Activated naive CD4-positive, alpha-beta T cell treated with anti-CD3 and anti-CD28 coated beads, Interleukin-2, amount 10 ng/mL, durations not matched to agents 7 days and 5 days (primary cell): ENCODE results near the gene AMPH.

Experiments used
- CTCF ChIA-PET: fragments of 350-600 bp; sonication (Branson Sonifier 250); formaldehyde crosslinking; loops from one replicate; lab custom pipeline; 2021; ENCODE audit warnings: antibody characterized with exemption; lab: Charles Lee
- DNase-seq: peaks from one replicate; pipeline ENCODE4 v3.0.0-alpha.2; 2020
- H3K27ac Mint-ChIP-seq: one replicate; pipeline ENCODE4 v1.8.0; 2021; ENCODE audit warnings: mild to moderate bottlenecking, moderate library complexity, mixed read lengths
- H3K27me3 Mint-ChIP-seq: one replicate; pipeline ENCODE4 v1.8.0; 2021; ENCODE audit warnings: mild to moderate bottlenecking, mixed read lengths
- H3K36me3 Mint-ChIP-seq: one replicate; pipeline ENCODE4 v1.8.0; 2021; ENCODE audit warnings: mixed read lengths
- H3K4me1 Mint-ChIP-seq: one replicate; pipeline ENCODE4 v1.8.0; 2021; ENCODE audit warnings: mixed read lengths
- H3K4me3 Mint-ChIP-seq: one replicate; pipeline ENCODE4 v1.8.0; 2021; ENCODE audit warnings: mild to moderate bottlenecking, moderate library complexity, mixed read lengths
- H3K9me3 Mint-ChIP-seq: one replicate; pipeline ENCODE4 v1.8.0; 2021; ENCODE audit warnings: mixed read lengths

Gene AMPH

GRCh38 chr7:38658921-38659320 lies 27.7 kb upstream of the AMPH start:
- Mint-ChIP-seq H3K4me1 (no peaks in the 10 kb centered on the region), H3K4me3 (no peak overlapping the region), H3K9me3 (no peaks in the 10 kb centered on the region), H3K27ac (no peak overlapping the region), H3K36me3 (no peaks in the 10 kb centered on the region), H3K27me3 (peaks cover 22% of the 10 kb centered on the region)
- CTCF ChIA-PET, result interaction anchor here (1.4 to 3.6 kb wide), 7 partner anchors 27 to 262 kb away, joined by 3 to 31 read pairs (median 6); partner anchors contain the start of gene AMPH
- no peak for DNase-seq

DNA sequence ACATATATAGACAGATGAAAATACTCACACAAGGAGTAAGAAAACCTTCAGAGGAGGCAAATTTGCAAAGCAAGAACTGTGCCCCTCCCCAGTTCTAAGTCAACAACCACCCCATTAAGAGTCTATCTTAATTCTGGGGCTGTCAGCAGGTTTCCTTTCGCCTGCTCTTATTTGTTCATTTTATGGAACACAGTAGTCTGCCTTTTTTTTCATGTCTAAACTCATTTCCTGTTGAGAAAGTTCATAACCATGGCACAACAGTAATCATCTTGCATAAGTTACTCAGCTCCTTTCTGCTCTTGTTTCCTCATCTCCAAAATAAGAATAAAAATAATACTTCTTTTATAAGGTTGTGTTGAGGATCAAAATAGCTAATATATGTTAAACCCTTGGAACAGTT lies 25.8 kb upstream of the AMPH start:
- Mint-ChIP-seq H3K4me3 (no peak overlapping the region), H3K9me3 (no peaks in the 10 kb centered on the region), H3K27me3 (peaks cover 22% of the 10 kb centered on the region), H3K27ac (no peak overlapping the region), H3K36me3 (no peaks in the 10 kb centered on the region), H3K4me1 (no peaks in the 10 kb centered on the region)
- CTCF ChIA-PET, result no interaction called here
- no peak for DNase-seq

- Mint-ChIP-seq H3K36me3 (no peaks in the 10 kb centered on the region), H3K4me3 (no peak overlapping the region), H3K27me3 (peaks cover 22% of the 10 kb centered on the region), H3K9me3 (no peaks in the 10 kb centered on the region), H3K4me1 (no peaks in the 10 kb centered on the region), H3K27ac (no peak overlapping the region)
- CTCF ChIA-PET, result interaction anchor here (1.8 kb wide), 1 partner anchor 257 kb away, joined by 6 read pairs; no protein-coding TSS in a partner anchor
- DNase-seq, result no peak
These were observed 24.9 kb upstream of the AMPH start for GRCh38 chr7:38655833-38656774.

GRCh38 chr7:38637957-38638356 lies 6.8 kb upstream of the AMPH start:
- Mint-ChIP-seq H3K4me1 (no peaks in the 10 kb centered on the region), H3K9me3 (no peaks in the 10 kb centered on the region), H3K4me3 (no peak overlapping the region), H3K27ac (no peak overlapping the region), H3K27me3 (peaks cover 15% of the 10 kb centered on the region), H3K36me3 (no peaks in the 10 kb centered on the region)
- CTCF ChIA-PET, result no interaction called here
- no peak for DNase-seq

DNA sequence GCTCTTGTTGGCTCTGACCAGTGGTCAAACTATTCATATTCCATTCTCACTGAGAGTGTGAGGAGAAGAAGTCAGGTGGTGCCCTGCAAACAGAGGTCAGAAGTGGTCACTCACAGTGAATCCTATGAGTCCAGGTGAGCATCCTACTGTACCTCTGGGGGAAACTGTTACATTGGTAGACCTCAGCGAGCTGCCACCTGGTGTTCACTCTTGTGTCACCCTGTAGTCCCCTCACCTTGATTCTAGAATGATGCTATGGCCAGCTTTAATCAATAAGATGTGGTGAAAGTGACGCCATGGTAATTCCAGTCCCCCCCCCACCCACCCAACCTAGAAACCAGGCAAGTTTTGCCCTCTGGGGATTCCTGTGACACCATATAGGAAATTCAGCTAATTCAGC lies 1.2 kb upstream of the AMPH start:
- H3K4me3 Mint-ChIP-seq, result no peak overlapping the region
- H3K27ac Mint-ChIP-seq, result no peak overlapping the region
- peaks cover 8% of the 10 kb centered on the region for H3K4me1 Mint-ChIP-seq
- CTCF ChIA-PET, result interaction anchor here (0.8 to 2.4 kb wide), 3 partner anchors 27 to 233 kb away, joined by 3 to 12 read pairs (median 3); no protein-coding TSS in a partner anchor
- no peak for DNase-seq
- H3K27me3 Mint-ChIP-seq, result peaks cover 58% of the 10 kb centered on the region
- no peaks in the 10 kb centered on the region for H3K36me3 Mint-ChIP-seq
- H3K9me3 Mint-ChIP-seq, result no peaks in the 10 kb centered on the region

GRCh38 chr7:38629651-38630510 lies 1.3 kb downstream of the AMPH start:
- no peak overlapping the region for H3K4me3 Mint-ChIP-seq

DNA sequence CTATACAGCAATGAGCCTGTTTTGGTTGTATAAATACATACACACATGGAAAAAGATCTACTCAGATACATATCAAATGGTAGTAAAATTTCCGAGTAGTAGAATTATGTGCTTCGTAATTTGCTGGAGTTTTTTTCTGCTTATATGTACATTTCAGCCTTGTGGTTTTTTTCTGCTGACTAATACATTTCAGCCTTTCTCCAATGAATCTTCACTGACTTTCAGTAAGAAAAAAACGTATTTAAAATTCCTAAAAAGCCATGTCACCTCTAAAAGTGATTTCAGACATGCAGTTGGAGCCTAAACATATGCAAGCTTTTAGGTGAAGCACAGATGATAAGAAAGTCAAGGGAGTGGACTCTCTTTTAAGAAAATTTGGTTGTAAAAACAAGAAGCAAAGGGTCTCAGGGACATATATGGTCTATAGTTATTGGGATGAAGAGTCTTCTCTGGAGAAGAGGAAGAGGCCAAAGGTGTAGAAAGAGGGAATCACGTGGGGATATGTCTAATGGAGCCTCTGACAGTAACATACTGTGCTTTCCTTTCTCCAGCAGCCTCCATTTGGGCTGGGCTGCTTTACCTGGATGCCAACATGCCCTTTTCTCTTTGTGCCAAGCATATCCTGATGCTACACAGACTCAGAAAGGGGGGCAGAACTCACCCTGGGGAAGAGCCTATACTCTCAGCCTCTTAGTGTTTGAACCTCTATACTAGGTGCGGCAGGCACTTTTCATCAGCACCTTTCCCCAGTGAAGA lies 2.4 kb downstream of the AMPH start:
- Mint-ChIP-seq H3K36me3 (no peaks in the 10 kb centered on the region), H3K9me3 (peaks cover 6% of the 10 kb centered on the region), H3K27me3 (peaks cover 56% of the 10 kb centered on the region), H3K4me3 (no peak overlapping the region), H3K4me1 (peaks cover 8% of the 10 kb centered on the region), H3K27ac (no peak overlapping the region)
- no peak for DNase-seq
- CTCF ChIA-PET, result no interaction called here

More at GRCh38 chr7:38629651-38630510, 1.3 kb downstream of the AMPH start:
- H3K36me3 Mint-ChIP-seq, result no peaks in the 10 kb centered on the region
- CTCF ChIA-PET, result interaction anchor here (1.7 kb wide), 1 partner anchor 30 kb away, joined by 6 read pairs; no protein-coding TSS in a partner anchor
- peaks cover 8% of the 10 kb centered on the region for H3K4me1 Mint-ChIP-seq
- H3K27me3 Mint-ChIP-seq, result peaks cover 57% of the 10 kb centered on the region
- DNase-seq, result no peak
- H3K27ac Mint-ChIP-seq, result no peak overlapping the region
- peaks cover 5% of the 10 kb centered on the region for H3K9me3 Mint-ChIP-seq

GRCh38 chr7:38625866-38626265 lies 5.3 kb downstream of the AMPH start:
- H3K9me3 Mint-ChIP-seq, result peaks cover 6% of the 10 kb centered on the region
- H3K27ac Mint-ChIP-seq, result no peak overlapping the region
- CTCF ChIA-PET, result no interaction called here
- H3K4me1 Mint-ChIP-seq, result peaks cover 4% of the 10 kb centered on the region
- peaks cover 27% of the 10 kb centered on the region for H3K27me3 Mint-ChIP-seq
- no peak for DNase-seq
- no peak overlapping the region for H3K4me3 Mint-ChIP-seq
- H3K36me3 Mint-ChIP-seq, result no peaks in the 10 kb centered on the region

DNA sequence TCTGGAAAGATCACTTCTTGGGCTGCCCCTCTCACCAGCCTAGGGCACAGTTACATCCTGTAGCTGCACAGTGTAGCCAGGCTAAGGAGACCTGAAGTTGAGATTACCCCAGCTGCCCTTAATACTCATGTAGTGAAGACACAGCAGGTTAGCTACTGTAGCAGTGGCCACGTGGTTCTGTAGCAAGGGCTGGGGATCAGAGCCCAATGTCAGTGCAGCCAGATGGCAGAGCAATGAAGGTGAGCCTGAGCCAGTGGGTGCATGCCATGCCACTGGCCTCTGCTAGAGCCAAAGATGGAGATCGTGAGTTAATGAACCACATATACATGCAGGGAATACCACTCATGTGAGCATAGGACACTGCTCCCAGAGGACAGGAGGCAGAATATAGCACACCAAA lies 15.5 kb downstream of the AMPH start:
- Mint-ChIP-seq H3K27me3 (peaks cover 3% of the 10 kb centered on the region), H3K36me3 (no peaks in the 10 kb centered on the region), H3K27ac (no peak overlapping the region), H3K9me3 (no peaks in the 10 kb centered on the region), H3K4me1 (no peaks in the 10 kb centered on the region), H3K4me3 (no peak overlapping the region)
- CTCF ChIA-PET, result interaction anchor here (0.9 kb wide), 1 partner anchor 131 kb away, joined by 4 read pairs; no protein-coding TSS in a partner anchor
- DNase-seq, result no peak

GRCh38 chr7:38607466-38607865 lies 23.7 kb downstream of the AMPH start:
- H3K36me3 Mint-ChIP-seq, result no peaks in the 10 kb centered on the region
- no peaks in the 10 kb centered on the region for H3K4me1 Mint-ChIP-seq
- CTCF ChIA-PET, result no interaction called here
- no peaks in the 10 kb centered on the region for H3K9me3 Mint-ChIP-seq
- H3K27me3 Mint-ChIP-seq, result peaks cover 11% of the 10 kb centered on the region
- H3K27ac Mint-ChIP-seq, result no peak overlapping the region
- H3K4me3 Mint-ChIP-seq, result no peak overlapping the region
- DNase-seq, result no peak

DNA sequence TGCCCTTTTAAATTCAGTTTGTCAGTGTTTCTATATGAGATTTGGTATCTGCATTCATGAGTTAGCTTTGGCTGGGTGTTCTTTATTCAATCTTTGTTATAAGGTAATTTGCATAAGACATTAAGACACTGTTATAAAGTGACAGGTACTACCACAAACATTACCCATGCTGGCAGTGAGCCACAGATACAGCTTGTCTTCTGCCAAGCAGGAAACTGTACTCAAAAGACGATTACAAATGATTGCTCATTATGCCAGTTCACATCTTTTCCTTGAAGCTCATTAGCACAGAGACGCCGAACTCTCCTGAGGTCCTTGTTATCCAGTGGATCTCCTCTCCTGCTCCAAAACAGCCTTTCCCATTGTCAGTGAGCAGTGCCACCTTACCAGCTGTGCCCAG lies 30.4 kb downstream of the AMPH start:
- Mint-ChIP-seq H3K36me3 (no peaks in the 10 kb centered on the region), H3K27me3 (peaks cover 5% of the 10 kb centered on the region), H3K4me1 (no peaks in the 10 kb centered on the region), H3K4me3 (no peak overlapping the region), H3K27ac (no peak overlapping the region), H3K9me3 (no peaks in the 10 kb centered on the region)
- CTCF ChIA-PET, result no interaction called here
- DNase-seq, result no peak

DNA sequence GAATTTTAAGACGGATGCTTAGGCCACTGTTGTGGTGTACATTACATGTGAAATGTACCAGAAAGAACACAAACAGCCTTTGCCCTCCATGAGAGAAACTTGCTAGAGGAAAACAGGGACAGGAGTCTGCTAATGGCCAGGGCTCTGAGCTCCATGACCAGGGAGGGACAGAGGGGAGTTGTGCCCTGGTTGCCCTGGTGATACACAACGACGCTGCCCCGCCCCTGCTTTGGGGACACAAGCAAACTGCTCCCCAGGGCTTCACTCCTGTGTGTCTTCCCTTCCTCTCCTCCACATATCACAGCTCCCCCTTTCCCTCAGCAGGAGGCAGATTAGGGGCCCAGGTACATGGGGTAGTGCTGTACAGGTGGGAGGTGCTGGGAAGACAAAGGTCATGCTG lies 36.2 kb downstream of the AMPH start:
- Mint-ChIP-seq H3K4me3 (no peak overlapping the region), H3K36me3 (no peaks in the 10 kb centered on the region), H3K4me1 (no peaks in the 10 kb centered on the region), H3K9me3 (no peaks in the 10 kb centered on the region), H3K27me3 (no peaks in the 10 kb centered on the region), H3K27ac (no peak overlapping the region)
- CTCF ChIA-PET, result no interaction called here
- DNase-seq, result no peak

DNA sequence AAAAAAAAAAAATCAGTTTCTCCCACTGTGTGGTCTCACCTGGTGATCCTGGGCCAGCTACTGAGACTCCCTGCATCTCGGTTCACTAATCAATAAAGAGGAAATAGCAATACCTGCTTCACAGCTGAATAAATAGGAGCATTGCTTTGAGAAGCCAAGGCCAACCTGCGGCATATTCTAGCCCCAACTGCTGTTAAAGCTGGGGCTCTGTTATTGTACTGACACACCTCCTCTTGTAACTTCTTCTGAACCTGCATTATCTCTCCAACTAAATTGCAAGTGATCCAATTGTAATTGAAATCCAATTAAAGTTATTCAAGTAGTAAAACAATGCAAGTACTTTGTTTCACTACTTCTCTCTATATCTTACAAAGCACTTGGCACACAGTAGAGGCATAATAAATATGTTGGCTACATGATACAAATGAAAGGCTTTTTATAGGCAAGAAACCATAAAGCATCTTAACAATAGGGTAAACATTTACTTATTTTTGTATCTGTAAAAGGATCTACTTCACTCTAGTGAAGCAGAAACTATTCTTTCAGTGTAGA lies 38.4 kb downstream of the AMPH start:
- no peaks in the 10 kb centered on the region for H3K9me3 Mint-ChIP-seq
- no peaks in the 10 kb centered on the region for H3K36me3 Mint-ChIP-seq
- no peak overlapping the region for H3K27ac Mint-ChIP-seq
- H3K4me3 Mint-ChIP-seq, result no peak overlapping the region
- H3K4me1 Mint-ChIP-seq, result no peaks in the 10 kb centered on the region
- no peaks in the 10 kb centered on the region for H3K27me3 Mint-ChIP-seq
- CTCF ChIA-PET, result no interaction called here
- DNase-seq, result no peak
